ENCODE data around the gene TOR4A.
"Not testable (repeated sequence)": the region's sequence is repeated elsewhere in the genome, so short reads cannot be mapped to it uniquely, and the experiment has no call there.

Gene TOR4A

GRCh38 chr9:137320555-137321384, 43.2 kb downstream of the TOR4A start:
- DNase-seq = no peak

DNA sequence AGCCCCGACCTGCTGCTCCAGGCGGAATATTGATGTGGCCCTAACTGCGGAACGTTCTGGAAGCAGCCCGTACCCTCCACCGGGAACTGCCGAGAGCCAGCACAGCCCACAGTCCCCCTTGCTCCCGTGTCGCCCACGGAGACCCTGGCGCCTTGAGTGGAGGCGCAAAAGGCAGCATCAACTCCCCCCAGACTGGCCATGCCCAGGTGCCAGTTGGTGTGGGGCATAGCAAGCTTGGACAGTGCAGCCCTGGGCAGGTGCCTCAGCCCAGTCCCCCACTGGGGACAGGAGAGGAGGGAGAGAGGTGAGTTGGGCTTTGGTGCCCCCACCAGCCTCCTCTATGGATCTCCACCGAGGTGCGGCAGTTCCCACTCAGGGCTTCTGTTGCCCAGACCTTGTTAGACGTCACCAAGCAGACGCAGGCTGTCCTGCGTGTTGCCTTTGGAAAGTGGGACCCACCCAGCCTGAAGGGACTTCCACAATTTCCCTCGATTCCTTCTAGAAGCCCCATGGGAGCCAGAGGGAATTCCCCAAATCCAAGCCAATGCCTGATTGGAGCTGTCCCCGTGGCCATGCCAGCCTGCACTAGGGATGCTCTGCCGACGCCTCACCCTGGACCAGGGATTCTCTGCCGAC, 44.3 kb downstream of the TOR4A start:
- DNase-seq = no peak

DNA sequence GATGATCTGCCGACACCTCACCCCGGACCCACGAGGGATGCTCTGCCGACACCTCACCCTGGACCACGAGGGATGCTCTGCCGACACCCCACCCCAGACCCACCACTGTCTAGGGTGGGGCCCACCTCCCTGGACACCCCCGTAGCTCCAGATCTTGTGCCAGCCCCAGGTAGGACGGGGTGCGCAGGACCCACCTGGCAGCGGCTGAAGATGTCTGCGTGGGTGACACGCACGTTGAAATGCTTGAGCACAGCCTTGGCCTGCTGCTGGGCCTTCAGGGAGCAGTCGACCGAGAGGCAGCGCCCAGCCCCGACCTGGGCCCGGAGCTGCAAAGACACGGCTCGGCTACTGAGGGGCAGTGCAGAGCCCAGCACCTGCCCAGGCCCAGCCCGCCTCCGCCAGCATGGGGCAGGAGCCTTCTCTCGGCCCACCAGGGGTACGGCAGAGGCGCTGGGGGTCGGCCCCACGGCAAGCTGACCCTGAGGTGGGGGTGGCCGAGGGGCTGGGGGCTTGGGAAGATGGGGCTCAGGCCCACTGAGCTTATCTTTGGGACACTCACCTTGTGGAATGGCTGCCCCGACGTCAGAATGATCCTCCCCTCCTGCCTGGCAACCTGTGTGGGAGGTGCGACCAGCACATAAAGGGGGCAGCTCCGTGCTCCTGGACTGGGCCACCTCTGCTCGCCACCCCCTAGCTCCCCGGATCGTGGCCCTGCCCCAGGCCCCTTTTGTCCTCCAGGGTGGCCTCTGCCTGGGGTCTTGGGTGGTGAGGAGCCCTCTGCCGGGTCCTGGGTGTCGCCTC, 46.2 kb downstream of the TOR4A start:
- DNase-seq = no peak

- no peak for DNase-seq
These were observed 47.6 kb downstream of the TOR4A start for GRCh38 chr9:137325124-137325523.

- DNase-seq = no peak
These were observed 48.3 kb downstream of the TOR4A start for GRCh38 chr9:137325799-137326198.

DNA sequence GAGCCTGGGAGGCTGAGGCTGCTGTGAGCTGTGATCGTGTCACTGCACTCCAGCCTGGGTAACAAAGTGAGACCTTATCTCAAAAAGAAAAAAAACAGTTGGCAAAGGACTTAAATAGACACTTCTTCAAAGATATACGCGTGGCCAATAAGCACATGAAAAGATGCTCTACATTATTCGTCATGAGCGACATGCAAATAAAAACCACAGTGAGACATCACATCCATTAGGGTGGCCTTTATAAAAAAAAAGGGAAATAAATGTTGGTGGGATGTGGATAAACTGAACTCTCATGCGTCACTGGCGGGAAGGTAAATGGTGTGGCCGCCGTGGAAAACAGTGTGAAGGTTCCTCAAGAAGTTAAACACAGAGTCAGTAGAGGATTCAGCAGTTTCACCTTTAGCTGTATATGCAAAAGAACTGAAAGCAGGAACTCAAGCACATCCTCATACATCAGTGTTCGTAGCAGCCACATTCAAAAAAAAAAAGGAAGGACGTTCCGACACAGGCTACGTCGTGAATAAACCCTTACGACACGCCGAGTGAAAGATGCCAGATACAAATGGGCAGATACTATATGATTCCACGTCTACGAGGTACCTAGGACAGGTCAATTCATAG, 49.0 kb downstream of the TOR4A start:
- no peak for DNase-seq

- DNase-seq = not testable (repeated sequence)
These were observed 50.4 kb downstream of the TOR4A start for GRCh38 chr9:137327641-137328550.

DNA sequence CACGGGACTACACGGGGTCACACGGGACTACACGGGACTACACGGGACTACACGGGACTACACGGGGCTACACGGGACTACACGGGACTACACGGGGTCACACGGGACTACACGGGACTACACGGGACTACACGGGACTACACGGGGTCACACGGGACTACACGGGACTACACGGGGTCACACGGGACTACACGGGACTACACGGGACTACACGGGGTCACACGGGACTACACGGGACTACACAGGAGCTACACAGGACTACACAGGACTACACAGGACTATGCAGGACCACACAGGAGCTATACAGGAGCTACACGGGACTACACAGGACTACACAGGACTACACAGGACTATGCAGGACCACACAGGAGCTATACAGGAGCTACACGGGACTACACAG, 52.1 kb downstream of the TOR4A start:
- not testable (repeated sequence) for DNase-seq

DNA sequence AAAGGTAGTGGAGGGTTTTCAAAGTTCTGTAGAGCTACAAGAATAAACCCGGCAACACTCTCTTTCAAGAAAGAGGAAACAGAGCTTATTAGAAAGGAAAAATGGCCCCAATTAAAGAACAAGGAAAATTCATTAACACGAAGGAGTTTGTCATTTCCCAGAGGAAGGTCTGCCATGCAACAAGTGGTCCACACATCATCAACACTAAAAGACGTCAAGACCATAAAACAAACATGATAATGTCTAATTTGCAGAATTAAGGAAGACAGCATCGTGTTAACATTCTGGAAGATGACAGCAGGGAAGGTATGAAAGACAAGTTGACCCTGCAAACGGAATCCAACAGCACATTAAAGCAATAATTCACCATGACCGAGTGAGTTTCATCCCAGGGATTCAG, 53.2 kb downstream of the TOR4A start:
- no peak for DNase-seq

DNA sequence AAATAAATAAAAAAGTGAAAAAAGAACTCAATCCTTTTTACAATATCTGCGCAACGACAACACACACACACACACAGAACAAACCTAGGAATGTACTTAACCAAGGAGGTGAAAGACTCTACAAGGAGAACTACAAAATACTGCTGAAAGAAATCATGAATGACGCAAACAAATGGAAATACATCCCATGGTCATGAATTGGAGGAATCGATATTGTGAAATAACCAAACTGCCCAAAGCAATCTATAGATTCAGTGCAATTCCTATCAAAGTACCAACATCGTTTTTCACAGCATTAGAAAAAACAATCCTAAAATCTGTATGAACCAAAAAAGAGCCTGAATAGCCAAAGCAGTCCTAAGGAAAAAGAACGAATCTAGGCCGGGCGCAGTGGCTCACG, 54.4 kb downstream of the TOR4A start:
- DNase-seq = no peak

All from DMS53 (cell line).